ENCODE measurements around the gene ZNF521.

Gene ZNF521

DNA sequence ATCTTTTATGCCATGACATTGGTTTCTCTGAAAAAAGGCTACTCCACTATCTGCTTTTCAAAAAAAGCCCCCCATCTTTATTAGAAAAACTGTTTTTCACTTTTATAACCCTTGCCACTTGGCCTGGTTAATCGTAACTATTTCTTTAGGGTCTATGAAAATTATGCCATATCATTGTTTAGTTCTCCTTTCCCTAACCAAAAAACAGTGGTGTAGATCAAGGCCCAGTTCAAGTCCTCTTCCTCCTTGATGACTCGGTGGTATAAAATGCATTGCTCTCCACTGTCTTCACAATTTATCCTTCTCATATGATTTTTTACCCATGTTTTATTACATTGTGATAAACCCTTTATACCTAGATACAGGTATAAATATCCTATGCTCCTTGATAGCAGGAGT, 205.5 kb downstream of the ZNF521 start:
- TF ChIP-seq CTCF (IDR thresholded peaks at IDR 0.05) = no peak

GRCh38 chr18:25145731-25146511, 206.0 kb downstream of the ZNF521 start:
- no peak for TF ChIP-seq CTCF (IDR thresholded peaks at IDR 0.05)

- no peak for TF ChIP-seq CTCF (IDR thresholded peaks at IDR 0.05)
Observed at GRCh38 chr18:25144820-25145219, 207.1 kb downstream of the ZNF521 start.

DNA sequence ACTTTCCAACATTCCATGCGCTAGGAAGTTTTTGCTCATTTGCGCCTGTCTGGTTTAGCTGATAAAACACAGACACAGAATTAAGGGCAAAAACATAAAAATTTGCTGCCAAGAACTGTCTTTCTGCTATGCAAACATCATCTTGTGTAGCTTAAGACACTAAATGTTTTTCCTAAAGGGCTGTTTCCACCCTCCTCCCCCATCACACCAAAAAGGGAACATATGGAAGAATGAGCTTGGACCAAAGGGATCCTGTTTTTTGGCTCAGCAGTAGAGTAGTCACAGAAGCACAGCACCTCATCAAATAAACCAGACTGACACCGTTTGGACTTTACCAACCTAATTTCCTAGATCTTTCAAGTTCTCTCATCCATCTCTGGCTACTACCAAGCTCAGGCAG, 210.1 kb downstream of the ZNF521 start:
- no peak for TF ChIP-seq CTCF (IDR thresholded peaks at IDR 0.05)

- TF ChIP-seq CTCF (IDR thresholded peaks at IDR 0.05) = no peak
Observed at GRCh38 chr18:25141399-25141798, 210.6 kb downstream of the ZNF521 start.

- TF ChIP-seq CTCF (IDR thresholded peaks at IDR 0.05) = no peak
Observed at GRCh38 chr18:25140962-25141308, 211.0 kb downstream of the ZNF521 start.

- no peak for TF ChIP-seq CTCF (IDR thresholded peaks at IDR 0.05)
Observed at GRCh38 chr18:25140124-25140961, 211.6 kb downstream of the ZNF521 start.
